HFF-Myc (cell line): Measurements from ENCODE around the gene SETBP1.

ENCODE experiments used
- DNase-seq: peaks from one replicate; pipeline ENCODE4 v3.0.0-alpha.2; 2011; ENCODE audit warnings: low read depth; ENCODE audit errors: extremely low read depth
- H3K4me3 ChIP-seq: replicated peaks from 2 replicates; pipeline ENCODE4 v1.5.1; 2011; ENCODE audit warnings: low read depth, mild to moderate bottlenecking, control low read depth, low read length
- TF ChIP-seq, protein P1 (sequence below): IDR thresholded peaks from 2 replicates; pipeline ENCODE4 v1.5.1; 2012; ENCODE audit warnings: mild to moderate bottlenecking, low read depth, low read length, control low read depth; ENCODE audit errors: missing control alignments

SETBP1 gene

DNA sequence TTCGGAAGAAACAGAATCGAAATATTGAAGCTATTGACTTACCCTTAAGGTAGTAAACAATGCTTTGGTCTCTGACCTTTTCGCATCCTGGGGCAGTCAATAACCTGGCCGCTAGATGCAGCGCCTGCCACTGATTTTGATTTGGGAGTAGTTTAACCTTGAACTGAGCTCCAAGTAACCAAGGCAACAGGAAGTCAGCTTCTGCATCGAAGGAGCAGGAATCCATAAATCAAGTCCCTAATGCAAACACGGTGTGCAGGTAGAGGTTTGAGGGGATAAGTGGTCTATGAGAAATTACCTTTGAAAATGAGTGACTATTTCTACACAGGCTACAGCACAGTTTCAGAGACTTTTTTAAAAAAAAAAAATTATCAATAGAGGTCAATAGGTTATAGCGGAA lies 353.5 kb downstream of the SETBP1 start:
- TF ChIP-seq, protein P1, sequence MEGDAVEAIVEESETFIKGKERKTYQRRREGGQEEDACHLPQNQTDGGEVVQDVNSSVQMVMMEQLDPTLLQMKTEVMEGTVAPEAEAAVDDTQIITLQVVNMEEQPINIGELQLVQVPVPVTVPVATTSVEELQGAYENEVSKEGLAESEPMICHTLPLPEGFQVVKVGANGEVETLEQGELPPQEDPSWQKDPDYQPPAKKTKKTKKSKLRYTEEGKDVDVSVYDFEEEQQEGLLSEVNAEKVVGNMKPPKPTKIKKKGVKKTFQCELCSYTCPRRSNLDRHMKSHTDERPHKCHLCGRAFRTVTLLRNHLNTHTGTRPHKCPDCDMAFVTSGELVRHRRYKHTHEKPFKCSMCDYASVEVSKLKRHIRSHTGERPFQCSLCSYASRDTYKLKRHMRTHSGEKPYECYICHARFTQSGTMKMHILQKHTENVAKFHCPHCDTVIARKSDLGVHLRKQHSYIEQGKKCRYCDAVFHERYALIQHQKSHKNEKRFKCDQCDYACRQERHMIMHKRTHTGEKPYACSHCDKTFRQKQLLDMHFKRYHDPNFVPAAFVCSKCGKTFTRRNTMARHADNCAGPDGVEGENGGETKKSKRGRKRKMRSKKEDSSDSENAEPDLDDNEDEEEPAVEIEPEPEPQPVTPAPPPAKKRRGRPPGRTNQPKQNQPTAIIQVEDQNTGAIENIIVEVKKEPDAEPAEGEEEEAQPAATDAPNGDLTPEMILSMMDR = no peak
- H3K4me3 ChIP-seq = no peak overlapping the region
- DNase-seq = no peak

DNA sequence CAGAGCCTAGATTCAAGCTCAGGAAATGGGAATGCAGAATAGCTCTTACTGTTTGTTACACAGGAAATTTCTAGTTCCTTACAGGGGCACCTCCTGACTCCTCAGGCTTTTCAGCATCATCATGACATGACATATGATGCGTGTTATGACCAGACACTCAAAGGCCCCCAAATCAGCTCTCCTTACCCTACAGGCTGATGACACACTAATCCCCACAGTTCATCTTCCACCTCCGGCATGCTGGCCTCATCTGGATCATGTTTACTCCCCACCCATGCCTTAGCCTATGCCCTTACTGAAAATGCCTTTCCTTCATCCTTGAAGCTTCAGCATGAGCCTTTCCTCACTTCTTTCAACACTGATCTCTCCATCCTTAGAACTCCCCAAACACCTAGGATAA lies 356.9 kb downstream of the SETBP1 start:
- no peak for DNase-seq
- TF ChIP-seq, protein P1 = no peak
- H3K4me3 ChIP-seq = no peak overlapping the region

DNA sequence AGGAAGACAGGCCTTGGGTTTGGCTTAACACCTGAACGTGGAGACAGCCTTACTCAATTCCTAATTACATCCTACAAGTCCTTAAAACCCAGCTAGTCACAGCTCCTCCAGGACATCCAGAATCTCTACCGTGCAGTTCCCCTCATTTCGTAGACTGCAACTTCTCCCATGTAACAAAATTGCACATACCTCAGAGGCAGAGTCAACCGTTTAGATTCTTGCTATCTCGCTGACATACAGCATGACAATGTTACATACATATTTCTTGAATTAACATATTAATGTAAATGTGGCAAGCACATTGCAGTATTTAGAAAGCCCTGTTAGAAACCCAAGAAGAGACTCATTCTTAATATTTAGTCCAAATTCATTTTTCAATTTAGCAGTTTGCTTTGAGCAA lies 358.7 kb downstream of the SETBP1 start:
- DNase-seq = no peak
- H3K4me3 ChIP-seq = no peak overlapping the region
- TF ChIP-seq, protein P1 = no peak

GRCh38 chr18:45040879-45041278 lies 360.2 kb downstream of the SETBP1 start:
- TF ChIP-seq, protein P1 = no peak
- DNase-seq = no peak
- H3K4me3 ChIP-seq = no peak overlapping the region

- no peak for DNase-seq
- TF ChIP-seq, protein P1 = no peak
These were observed 364.1 kb downstream of the SETBP1 start for GRCh38 chr18:45044787-45045186.

GRCh38 chr18:45046228-45046627 lies 365.5 kb downstream of the SETBP1 start:
- no peak overlapping the region for H3K4me3 ChIP-seq
- DNase-seq = no peak
- TF ChIP-seq, protein P1 = no peak

More at GRCh38 chr18:45044787-45045186, 364.1 kb downstream of the SETBP1 start:
- H3K4me3 ChIP-seq = no peak overlapping the region

GRCh38 chr18:45046961-45047360 lies 366.3 kb downstream of the SETBP1 start:
- no peak for DNase-seq
- no peak overlapping the region for H3K4me3 ChIP-seq
- TF ChIP-seq, protein P1 = no peak
